OCI-LY1 (cell line): ENCODE data around the gene PDCD4.

Experiments
- EZH2 ChIP-seq: fragments of 200-600 bp; sonication (generic), shearing (Covaris generic); IDR thresholded peaks from 2 replicates; pipeline ENCODE4 v1.8.0; 2017; ENCODE audit warnings: borderline replicate concordance, mixed run types, mild to moderate bottlenecking, antibody characterized with exemption, low read length, moderate library complexity, mixed read lengths
- TF ChIP-seq, protein P1 (sequence below): fragments of 200-600 bp; sonication (generic), shearing (Covaris generic); IDR thresholded peaks from 2 replicates; pipeline ENCODE4 v1.5.1; 2017; ENCODE audit warnings: mild to moderate bottlenecking, antibody characterized with exemption, low read length, moderate library complexity, mixed read lengths

DNA sequence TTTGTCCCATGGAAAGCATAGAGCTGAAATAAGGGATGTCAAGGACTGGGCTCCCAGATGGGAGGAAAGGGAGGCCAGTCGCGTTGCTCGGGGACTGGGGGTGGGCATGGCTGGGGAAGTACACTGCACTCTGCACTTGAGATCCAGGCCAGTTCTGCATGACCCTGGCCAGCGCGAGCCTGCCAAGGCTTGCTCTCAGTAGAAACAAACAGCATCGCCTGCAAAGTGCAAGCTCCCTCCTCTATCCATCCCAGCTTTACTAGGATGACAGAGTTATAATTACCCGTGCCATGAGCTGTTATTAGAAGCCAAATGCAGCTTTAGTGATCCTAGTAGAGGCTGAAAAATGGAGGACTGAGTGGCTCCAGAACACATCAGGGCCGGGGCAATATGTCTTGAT lies 43.9 kb upstream of the PDCD4 start:
- TF ChIP-seq, protein P1, sequence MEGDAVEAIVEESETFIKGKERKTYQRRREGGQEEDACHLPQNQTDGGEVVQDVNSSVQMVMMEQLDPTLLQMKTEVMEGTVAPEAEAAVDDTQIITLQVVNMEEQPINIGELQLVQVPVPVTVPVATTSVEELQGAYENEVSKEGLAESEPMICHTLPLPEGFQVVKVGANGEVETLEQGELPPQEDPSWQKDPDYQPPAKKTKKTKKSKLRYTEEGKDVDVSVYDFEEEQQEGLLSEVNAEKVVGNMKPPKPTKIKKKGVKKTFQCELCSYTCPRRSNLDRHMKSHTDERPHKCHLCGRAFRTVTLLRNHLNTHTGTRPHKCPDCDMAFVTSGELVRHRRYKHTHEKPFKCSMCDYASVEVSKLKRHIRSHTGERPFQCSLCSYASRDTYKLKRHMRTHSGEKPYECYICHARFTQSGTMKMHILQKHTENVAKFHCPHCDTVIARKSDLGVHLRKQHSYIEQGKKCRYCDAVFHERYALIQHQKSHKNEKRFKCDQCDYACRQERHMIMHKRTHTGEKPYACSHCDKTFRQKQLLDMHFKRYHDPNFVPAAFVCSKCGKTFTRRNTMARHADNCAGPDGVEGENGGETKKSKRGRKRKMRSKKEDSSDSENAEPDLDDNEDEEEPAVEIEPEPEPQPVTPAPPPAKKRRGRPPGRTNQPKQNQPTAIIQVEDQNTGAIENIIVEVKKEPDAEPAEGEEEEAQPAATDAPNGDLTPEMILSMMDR = no peak
- no peak for TF ChIP-seq EZH2
